22Rv1 (cell line): Measurements from ENCODE around the gene LAMA3.

Experiments
- H3K27ac ChIP-seq: fragments of 450-650 bp; 2 replicates; pipeline ENCODE4 v1.5.1; 2017
- CTCF ChIP-seq: fragments of 450-650 bp; IDR thresholded peaks from 2 replicates; pipeline ENCODE4 v1.5.1; 2017; ENCODE audit warnings: mild to moderate bottlenecking
- ZFX ChIP-seq: fragments of 450-650 bp; IDR thresholded peaks from 2 replicates; pipeline ENCODE4 v1.6.1; 2017; ENCODE audit warnings: antibody characterized with exemption, borderline replicate concordance

Gene LAMA3

GRCh38 chr18:23994361-23994902, 305.2 kb downstream of the LAMA3 start:
- H3K27ac ChIP-seq, result no peak overlapping the region
- TF ChIP-seq CTCF, result no peak
- no peak for TF ChIP-seq ZFX

GRCh38 chr18:23995180-23995579, 305.9 kb downstream of the LAMA3 start:
- no peak overlapping the region for H3K27ac ChIP-seq

GRCh38 chr18:23998018-23998417, 308.8 kb downstream of the LAMA3 start:
- H3K27ac ChIP-seq, result no peak overlapping the region
- TF ChIP-seq CTCF (no peak), ZFX (no peak)

More at GRCh38 chr18:23995180-23995579, 305.9 kb downstream of the LAMA3 start:
- no peak for TF ChIP-seq CTCF

GRCh38 chr18:23998820-23999219, 309.6 kb downstream of the LAMA3 start:
- H3K27ac ChIP-seq, result no peak overlapping the region

GRCh38 chr18:24000613-24001490, 311.6 kb downstream of the LAMA3 start:
- TF ChIP-seq ZFX (no peak), CTCF (no peak)
- H3K27ac ChIP-seq, result no peak overlapping the region

More at GRCh38 chr18:23998820-23999219, 309.6 kb downstream of the LAMA3 start:
- TF ChIP-seq ZFX (no peak), CTCF (no peak)

- TF ChIP-seq ZFX, result no peak
- TF ChIP-seq CTCF, result no peak
- H3K27ac ChIP-seq, result no peak overlapping the region
Observed at GRCh38 chr18:24002479-24002878, 313.2 kb downstream of the LAMA3 start.

GRCh38 chr18:24003288-24003687, 314.0 kb downstream of the LAMA3 start:
- H3K27ac ChIP-seq, result no peak overlapping the region
- TF ChIP-seq CTCF, result no peak
- no peak for TF ChIP-seq ZFX
